HepG2 (cell line): ENCODE results near the gene ANXA11. TPM values are rescaled to one million over a fixed set of nuclear protein-coding genes. Genes with fewer than 3 reads are reported as not detected.

Experiments
- ATAC-seq: fragments of 200-7000 bp; cut with Tn5 transposase; 3 replicates; pipeline ENCODE4 v1.9.1; 2020; ENCODE audit warnings: mild to moderate bottlenecking, moderate library complexity
- BruUV-seq: library from RNA; stranded (reverse); fragments of 400-500 nt; replicated peaks from 2 replicates; lab custom pipeline; 2021; lab: Mats Ljungman, UMichigan
- CTCF ChIA-PET: fragments of 300-600 bp; formaldehyde crosslinking; extraction: SDS; loops from one replicate; lab custom pipeline; 2021; ENCODE audit warnings: low total read pairs, inconsistent platforms, low intra/inter-chr PET ratio; lab: Yijun Ruan, JAX
- POLR2A ChIA-PET: fragments of 350-600 bp; sonication (Branson Sonifier 250); formaldehyde crosslinking; loops from one replicate; lab custom pipeline; 2020; ENCODE audit warnings: antibody characterized with exemption, inconsistent platforms; lab: Yijun Ruan, JAX
- DNase-seq: peaks from one replicate; pipeline ENCODE4 v3.0.0-alpha.2; 2015; ENCODE audit warnings: low spot score
- FAIRE-seq: peaks from 3 replicates; lab custom pipeline; 2011; peaks lifted over from hg19 to GRCh38; lab: Jason Lieb, UNC
- H2AFZ ChIP-seq: one replicate; pipeline ENCODE4 v1.6.1; 2011; ENCODE audit warnings: low read length, inconsistent platforms
- H3K27ac ChIP-seq: fragments of 300-600 bp; 3 replicates; pipeline ENCODE4 v1.8.0; 2011; ENCODE audit warnings: mixed run types, mild to moderate bottlenecking, mixed read lengths, low read length, inconsistent platforms; ENCODE audit not compliant: insufficient read depth; ENCODE audit errors: extremely low read length
- H3K27me3 ChIP-seq, 2 experiments: fragments of 200-600 bp in 1 of 2; 2 replicates in 1 of 2; 3 replicates in 1 of 2; pipeline versions ENCODE4 v1.6.0 to v1.8.0; 2011; ENCODE audit warnings: low read length in 2 of 2, mild to moderate bottlenecking in 2 of 2, moderate library complexity in 2 of 2, inconsistent platforms in 1 of 2; ENCODE audit not compliant: insufficient read depth in 2 of 2, control insufficient read depth in 1 of 2
- H3K36me3 ChIP-seq, 2 experiments: fragments of 200-600 bp in 1 of 2; replicated peaks in 1 of 2; 2 replicates in 1 of 2; 3 replicates in 1 of 2; pipeline versions ENCODE4 v1.5.1 to v1.8.0; 2011; ENCODE audit warnings: low read length in 2 of 2, inconsistent platforms in 1 of 2; ENCODE audit not compliant: insufficient read depth in 2 of 2, control insufficient read depth in 1 of 2
- H3K4me1 ChIP-seq: 2 replicates; pipeline ENCODE4 v1.5.1; 2012; ENCODE audit warnings: low read length, inconsistent platforms; ENCODE audit not compliant: insufficient read depth
- H3K4me2 ChIP-seq: 2 replicates; pipeline ENCODE4 v1.6.0; 2011; ENCODE audit warnings: low read depth, low read length, inconsistent platforms
- H3K4me3 ChIP-seq, 3 experiments: fragments of 200-600 bp in 1 of 3; sonication (generic), shearing (Covaris generic) in 1 of 3; replicated peaks in 1 of 3; 2 replicates each; pipeline ENCODE4 v1.5.1; 2011 to 2016; ENCODE audit warnings: low read length in 3 of 3, inconsistent platforms in 2 of 3, low read depth in 2 of 3, mild to moderate bottlenecking in 2 of 3, control low read depth in 1 of 3, mixed read lengths in 1 of 3; ENCODE audit not compliant: insufficient read depth in 1 of 3
- H3K79me2 ChIP-seq: one replicate; pipeline ENCODE4 v1.6.1; 2011; ENCODE audit warnings: low read length, inconsistent platforms; ENCODE audit not compliant: insufficient read depth
- H3K9ac ChIP-seq: 2 replicates; pipeline ENCODE4 v1.6.0; 2011; ENCODE audit warnings: mild to moderate bottlenecking, low read depth, low read length, inconsistent platforms; ENCODE audit not compliant: insufficient read depth
- H3K9me3 ChIP-seq: 2 replicates; pipeline ENCODE4 v1.5.1; 2012; ENCODE audit warnings: mild to moderate bottlenecking, low read length
- H4K20me1 ChIP-seq: 2 replicates; pipeline ENCODE4 v1.6.0; 2011; ENCODE audit warnings: inconsistent platforms, mild to moderate bottlenecking, low read length, moderate library complexity; ENCODE audit not compliant: insufficient read depth
- FOSL2 ChIP-seq: sonication (generic); formaldehyde crosslinking; IDR thresholded peaks from 2 replicates; pipeline ENCODE4 v1.4.0; 2020; ENCODE audit warnings: missing genetic modification reagents
- MED13 ChIP-seq: sonication (generic); formaldehyde crosslinking; IDR thresholded peaks from 2 replicates; pipeline ENCODE4 v1.5.0; 2020; ENCODE audit warnings: missing genetic modification reagents
- NFIC ChIP-seq: IDR thresholded peaks from 2 replicates; pipeline ENCODE4 v1.6.1; 2012; ENCODE audit warnings: mild to moderate bottlenecking, low read length, inconsistent platforms
- RNF2 ChIP-seq: fragments of 450-650 bp; conservative IDR thresholded peaks from 2 replicates; pipeline ENCODE4 v1.6.1; 2016; ENCODE audit warnings: low read depth
- THAP9 ChIP-seq: sonication (generic); formaldehyde crosslinking; IDR thresholded peaks from 2 replicates; pipeline ENCODE4; 2020; ENCODE audit warnings: missing genetic modification reagents, mild to moderate bottlenecking, borderline replicate concordance
- ZBTB7B ChIP-seq: sonication (generic); formaldehyde crosslinking; IDR thresholded peaks from 2 replicates; pipeline ENCODE4 v1.4.0; 2020; ENCODE audit warnings: missing genetic modification reagents
- ZXDC ChIP-seq: sonication (generic); formaldehyde crosslinking; IDR thresholded peaks from 2 replicates; pipeline ENCODE4 v1.5.0; 2020; ENCODE audit warnings: mild to moderate bottlenecking, missing genetic modification reagents
- ZZZ3 ChIP-seq: sonication (generic); formaldehyde crosslinking; IDR thresholded peaks from 2 replicates; pipeline ENCODE4 v1.4.0; 2020; ENCODE audit warnings: missing genetic modification reagents, mild to moderate bottlenecking, borderline replicate concordance
- WGBS: methylation state at CpG from one replicate; pipeline ENCODE4 v1.1.6; 2017; ENCODE audit warnings: low lambda C conversion rate; 5-methylcytosine and 5-hydroxymethylcytosine counted together
- in situ Hi-C: cut with HindIII; loops from 2 replicates; pipeline ENCODE4 v1.10.0; 2017; ENCODE audit warnings: low pct_unique_long_range_greater_than_20kb; ENCODE audit not compliant: extremely low pct_ligation_motif_present
- intact Hi-C: fragments of 100-400 bp; cut with micrococcal nuclease; formaldehyde crosslinking; loops from one replicate; pipeline ENCODE4 v1.10.0; 2022; ENCODE audit not compliant: unreplicated experiment
- polyA plus RNA-seq, 8 experiments: library from polyadenylated mRNA; depleted of rRNA in 3 of 8; stranded (reverse) in 7 of 8; unstranded in 1 of 8; fragments of >200 nt; fragmentation: Illumina TruSeq in 4 of 8; extraction: Trizol in 4 of 8; gene quantifications; 2 replicates each; pipeline versions ENCODE4 v1.2.1 to v1.2.3, GENCODE V29; 2011 to 2016; ENCODE audit warnings: low read depth in 4 of 8, missing spikeins in 1 of 8, mixed read lengths in 1 of 8; ENCODE audit not compliant: insufficient read depth in 1 of 8
- total RNA-seq, 5 experiments: library from RNA; depleted of rRNA; stranded (reverse); fragments of >200 nt; fragmentation: Illumina TruSeq; extraction: Trizol; gene quantifications; 2 replicates each; pipeline ENCODE4 v1.2.3, GENCODE V29; 2016; ENCODE audit warnings: low read depth in 1 of 5
- TF ChIP-seq, protein P1 (sequence below): sonication (generic); formaldehyde crosslinking; IDR thresholded peaks from 2 replicates; pipeline ENCODE4 v1.4.0; 2020; ENCODE audit warnings: missing genetic modification reagents, borderline replicate concordance

Gene ANXA11
- total and polyA plus RNA-seq, 2 of the 13 experiments (the other 11 are each of a cell fraction or from before 2014, with no cell fraction given), result 30.6 to 51.5 TPM

DNA sequence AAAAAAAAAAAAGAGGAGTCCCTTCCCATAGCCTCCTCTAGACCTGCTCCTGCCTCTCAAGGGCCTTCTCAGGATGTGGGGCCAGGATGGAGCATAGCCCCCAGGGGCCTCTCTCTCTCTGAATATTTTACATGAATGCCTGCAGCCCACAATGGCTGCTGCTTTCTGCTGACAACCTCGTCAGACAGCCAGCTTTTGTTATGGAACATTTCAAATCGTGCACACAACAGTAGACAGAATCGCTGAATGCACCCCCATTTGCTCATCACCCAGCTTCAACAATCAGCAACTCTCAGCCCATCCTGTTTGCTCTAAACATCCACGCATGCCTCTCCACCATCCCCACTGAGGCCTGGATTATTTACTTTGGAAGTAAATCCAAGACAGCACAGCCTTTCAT lies 67.4 kb downstream of the ANXA11 start:
- no TSS peak for BruUV-seq
- H3K36me3 ChIP-seq, result no peaks in the 10 kb centered on the region
- no peaks in the 10 kb centered on the region for H3K9me3 ChIP-seq
- TF ChIP-seq ZBTB7B (CRISPR knock-in tag) (no peak), ZXDC (CRISPR knock-in tag) (no peak), NFIC (no peak), FOSL2 (CRISPR knock-in tag) (no peak), THAP9 (no peak), MED13 (CRISPR knock-in tag) (no peak), RNF2 (no peak), ZZZ3 (no peak)
- TF ChIP-seq, protein P1, sequence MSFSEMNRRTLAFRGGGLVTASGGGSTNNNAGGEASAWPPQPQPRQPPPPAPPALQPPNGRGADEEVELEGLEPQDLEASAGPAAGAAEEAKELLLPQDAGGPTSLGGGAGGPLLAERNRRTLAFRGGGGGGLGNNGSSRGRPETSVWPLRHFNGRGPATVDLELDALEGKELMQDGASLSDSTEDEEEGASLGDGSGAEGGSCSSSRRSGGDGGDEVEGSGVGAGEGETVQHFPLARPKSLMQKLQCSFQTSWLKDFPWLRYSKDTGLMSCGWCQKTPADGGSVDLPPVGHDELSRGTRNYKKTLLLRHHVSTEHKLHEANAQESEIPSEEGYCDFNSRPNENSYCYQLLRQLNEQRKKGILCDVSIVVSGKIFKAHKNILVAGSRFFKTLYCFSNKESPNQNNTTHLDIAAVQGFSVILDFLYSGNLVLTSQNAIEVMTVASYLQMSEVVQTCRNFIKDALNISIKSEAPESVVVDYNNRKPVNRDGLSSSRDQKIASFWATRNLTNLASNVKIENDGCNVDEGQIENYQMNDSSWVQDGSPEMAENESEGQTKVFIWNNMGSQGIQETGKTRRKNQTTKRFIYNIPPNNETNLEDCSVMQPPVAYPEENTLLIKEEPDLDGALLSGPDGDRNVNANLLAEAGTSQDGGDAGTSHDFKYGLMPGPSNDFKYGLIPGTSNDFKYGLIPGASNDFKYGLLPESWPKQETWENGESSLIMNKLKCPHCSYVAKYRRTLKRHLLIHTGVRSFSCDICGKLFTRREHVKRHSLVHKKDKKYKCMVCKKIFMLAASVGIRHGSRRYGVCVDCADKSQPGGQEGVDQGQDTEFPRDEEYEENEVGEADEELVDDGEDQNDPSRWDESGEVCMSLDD (CRISPR knock-in tag), result no peak
- CTCF ChIA-PET, result no interaction called here
- in situ Hi-C loops, result no loop called here
- H3K79me2 ChIP-seq, result no peaks in the 10 kb centered on the region
- no peak overlapping the region for H3K4me3 ChIP-seq
- no peak overlapping the region for H3K27ac ChIP-seq
- ATAC-seq (no peak), DNase-seq (no peak), FAIRE-seq (no peak)
- peaks cover 5 to 15% of the 10 kb centered on the region in 2 experiments for H3K27me3 ChIP-seq
- no peaks in the 10 kb centered on the region for H4K20me1 ChIP-seq
- H3K9ac ChIP-seq, result no peak overlapping the region
- no peak overlapping the region for H3K4me2 ChIP-seq
- H2AFZ ChIP-seq, result no peak overlapping the region
- intact Hi-C loops, result no loop called here
- POLR2A ChIA-PET, result no interaction called here
- WGBS, result 0% methylated on average over 2 of the region's 4 CpGs
- peaks cover 14% of the 10 kb centered on the region for H3K4me1 ChIP-seq
